ENCODE data around the gene RAB27A. TPM values are rescaled to one million over a fixed set of nuclear protein-coding genes. Genes with fewer than 3 reads are reported as not detected.

The RAB27A gene
- total and polyA plus RNA-seq, 2 of the 8 experiments (the other 6 are each of a cell fraction or from before 2014, with no cell fraction given), result 2.3 to 6.5 TPM

DNA sequence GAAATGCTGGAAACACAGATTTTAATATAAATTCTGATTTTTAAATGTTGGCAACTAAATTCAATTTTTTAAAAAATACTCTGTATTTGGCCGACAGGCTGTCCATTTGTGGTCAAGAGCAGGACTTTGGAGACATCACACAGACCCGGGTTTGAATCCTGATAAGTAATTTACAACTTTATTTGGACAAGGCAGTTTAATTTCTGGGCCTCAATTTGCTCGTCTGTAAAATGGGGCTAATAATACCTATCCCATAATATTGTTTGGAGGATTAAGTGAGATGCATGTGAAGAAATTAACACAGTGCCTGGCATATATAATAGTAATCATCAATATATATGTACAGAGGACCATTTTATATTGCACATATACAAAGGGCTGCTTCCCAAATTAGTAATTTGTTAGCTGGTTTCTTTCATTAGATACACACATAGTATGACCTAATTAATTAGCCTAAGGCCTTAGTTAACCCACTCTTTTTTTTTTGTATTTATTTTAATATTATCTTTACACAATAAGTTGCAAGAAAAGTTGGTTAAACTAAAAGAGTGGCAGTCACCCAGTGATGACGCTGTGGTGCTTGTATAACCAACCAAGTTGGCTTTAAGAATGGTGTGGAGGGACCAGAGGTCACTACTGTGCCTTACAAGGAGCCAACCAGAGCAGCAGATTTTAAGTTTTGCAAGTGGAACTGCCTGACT is 30.1 kb upstream of the RAB27A start:
- Histone ChIP-seq H4K91ac (replicated peaks; ENCODE audit: insufficient read length, low read length) (no peak overlapping the region), H4K20me1 (replicated peaks in 1 of 2; ENCODE audit: control insufficient read depth in 1 of 2, insufficient read depth in 2 of 2, low read length in 2 of 2) (no peaks in the 10 kb centered on the region), H3K4me2 (ENCODE audit: insufficient read depth in 1 of 2, low read depth in 2 of 2, low read length in 2 of 2) (peak overlapping the region; percentile 73 to 81), H3K36me3 (ENCODE audit: control insufficient read depth in 2 of 4, insufficient read depth in 4 of 4, low read length in 3 of 4) (no peaks in the 10 kb centered on the region), H3K23me2 (ENCODE audit: low read depth, low read length) (peaks cover 2% of the 10 kb centered on the region; the same call in 1 of the 2 replicates), H3K79me2 (ENCODE audit: control insufficient read depth in 1 of 2, insufficient read depth in 2 of 2, low read length in 2 of 2) (peaks cover 0 to 3% of the 10 kb centered on the region in 2 experiments; a peak in 1 of 4 replicates), H3K79me1 (ENCODE audit: low read depth, low read length) (no peaks in the 10 kb centered on the region), H3K23ac (ENCODE audit: insufficient read length) (no peak overlapping the region), H3K18ac (ENCODE audit: extremely low read depth, low read length) (no peak overlapping the region), H2BK15ac (ENCODE audit: low read length) (no peak overlapping the region), H3K27me3 (replicated peaks in 1 of 4; ENCODE audit: control insufficient read depth in 3 of 4, extremely low read depth in 1 of 4, insufficient read depth in 3 of 4, low read length in 3 of 4) (no peaks in the 10 kb centered on the region), H2BK12ac (ENCODE audit: low read depth, low read length) (no peak overlapping the region), H4K5ac (ENCODE audit: insufficient read length, low read depth, low read length) (no peak overlapping the region), H2AFZ (ENCODE audit: low read length) (no peak overlapping the region), H3K56ac (replicated peaks; ENCODE audit: insufficient read length, low read depth, low read length) (no peak overlapping the region), H3K27ac (ENCODE audit: low read depth, low read length) (no peak overlapping the region), H3K4me1 (replicated peaks in 1 of 4; ENCODE audit: control insufficient read depth in 3 of 4, insufficient read depth in 4 of 4, low read length in 3 of 4) (peaks cover 2 to 3% (median 3%) of the 10 kb centered on the region in 4 experiments; a peak in 3 of 7 replicates), H2AK5ac (ENCODE audit: low read depth, low read length) (no peak overlapping the region), H2BK20ac (ENCODE audit: low read length) (no peak overlapping the region), H2BK5ac (ENCODE audit: low read depth, low read length) (peak overlapping the region; percentile 57; the same call in 1 of the 2 replicates), H3K4ac (replicated peaks; ENCODE audit: insufficient read length, low read depth, low read length) (no peak overlapping the region), H4K8ac (ENCODE audit: extremely low read depth, insufficient read depth, low read length) (no peak overlapping the region), H3K9ac (replicated peaks in 1 of 4; ENCODE audit: extremely low read depth in 1 of 4, low read depth in 3 of 4, low read length in 3 of 4) (no peak overlapping the region; a peak in 3 of 7 replicates), H3K9me3 (ENCODE audit: insufficient read depth in 2 of 2, low read depth in 1 of 2, low read length in 1 of 2) (no peaks in the 10 kb centered on the region), H2BK120ac (replicated peaks; ENCODE audit: low read depth, low read length) (no peak overlapping the region), H3K14ac (ENCODE audit: insufficient read length) (no peak overlapping the region), H3K4me3 (ENCODE audit: extremely low read depth in 1 of 4, insufficient read depth in 2 of 4, low read depth in 3 of 4, low read length in 4 of 4) (peak overlapping the region; percentile 75 to 88 (median 82))
- peak; percentile 83 for TF ChIP-seq KDM1A (IDR thresholded peaks at IDR 0.05; ENCODE audit: borderline replicate concordance, low read length)
- peak in 1 of 2 experiments; percentile 68; a peak in 1 of 4 replicates for TF ChIP-seq HDAC2 (IDR thresholded peaks at IDR 0.05; ENCODE audit: borderline replicate concordance in 1 of 2, low read depth in 2 of 2, low read length in 2 of 2)
- TF ChIP-seq, protein P1, sequence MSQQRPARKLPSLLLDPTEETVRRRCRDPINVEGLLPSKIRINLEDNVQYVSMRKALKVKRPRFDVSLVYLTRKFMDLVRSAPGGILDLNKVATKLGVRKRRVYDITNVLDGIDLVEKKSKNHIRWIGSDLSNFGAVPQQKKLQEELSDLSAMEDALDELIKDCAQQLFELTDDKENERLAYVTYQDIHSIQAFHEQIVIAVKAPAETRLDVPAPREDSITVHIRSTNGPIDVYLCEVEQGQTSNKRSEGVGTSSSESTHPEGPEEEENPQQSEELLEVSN (IDR thresholded peaks at IDR 0.05), result no peak
- no peak for FAIRE-seq
- CTCF ChIA-PET (ENCODE audit: partially characterized antibody), result interaction anchor here (0.6 to 2.1 kb wide), 4 partner anchors 13 to 233 kb away, joined by 3 to 10 read pairs (median 6); partner anchors contain the start of genes CCPG1 and PIERCE2
- POLR2A ChIA-PET (ENCODE audit: partially characterized antibody), result interaction anchor here (0.8 to 1.7 kb wide), 10 partner anchors 10 to 123 kb away, joined by 3 to 5 read pairs (median 3); partner anchors contain the start of genes CCPG1, PIERCE2 and RSL24D1
- DNase-seq (ENCODE audit: low read depth in 1 of 2, low spot score in 2 of 2), result no peak
- WGBS, 2 experiments (ENCODE audit: extremely low coverage in 1 of 2, insufficient coverage in 1 of 2, insufficient read length in 1 of 2, insufficient replicate concordance in 2 of 2, low coverage in 1 of 2, low lambda C conversion rate in 2 of 2, missing lambda C conversion rate in 1 of 2), result 83% methylated on average over 4 of the region's 4 CpGs; no CpG with 5 or more reads in 1 of the 2 experiments
